OCI-LY1 (cell line): Measurements from ENCODE around the gene PLEKHM3.

ENCODE experiments used
- H2AFZ ChIP-seq: fragments of 200-600 bp; sonication (generic), shearing (Covaris generic); 2 replicates; pipeline ENCODE4 v1.6.0; 2014; ENCODE audit warnings: antibody characterized with exemption, mild to moderate bottlenecking, low read length
- H3F3A ChIP-seq: fragments of 200-600 bp; sonication (generic), shearing (Covaris generic); 2 replicates; pipeline ENCODE4 v1.6.0; 2014; ENCODE audit warnings: mild to moderate bottlenecking, antibody characterized with exemption, low read length, moderate library complexity; ENCODE audit not compliant: insufficient read depth
- H3K27ac ChIP-seq: fragments of 200-600 bp; sonication (generic); 2 replicates; pipeline ENCODE4 v1.5.1; 2014; ENCODE audit warnings: low read length, mixed run types, mild to moderate bottlenecking, low read depth; ENCODE audit not compliant: poor library complexity, severe bottlenecking
- H3K27me3 ChIP-seq: fragments of 200-600 bp; sonication (generic); 2 replicates; pipeline ENCODE4 v1.6.0; 2014; ENCODE audit warnings: antibody characterized with exemption, mild to moderate bottlenecking, low read length, moderate library complexity; ENCODE audit not compliant: insufficient read depth
- H3K36me3 ChIP-seq: fragments of 200-600 bp; sonication (generic); 2 replicates; pipeline ENCODE4 v1.6.1; 2014; ENCODE audit warnings: mild to moderate bottlenecking, antibody characterized with exemption, low read length, moderate library complexity, mixed read lengths; ENCODE audit not compliant: insufficient read depth
- H3K4me1 ChIP-seq: fragments of 200-600 bp; sonication (generic); 2 replicates; pipeline ENCODE4 v1.5.1; 2014; ENCODE audit warnings: mild to moderate bottlenecking, low read length, moderate library complexity; ENCODE audit not compliant: insufficient read depth, severe bottlenecking
- H3K4me2 ChIP-seq: fragments of 200-600 bp; sonication (generic), shearing (Covaris generic); 2 replicates; pipeline ENCODE4 v1.6.1; 2014; ENCODE audit warnings: low read length
- H3K4me3 ChIP-seq: fragments of 200-600 bp; sonication (generic); 2 replicates; pipeline ENCODE4 v1.5.1; 2014; ENCODE audit warnings: low read length, low read depth, mild to moderate bottlenecking, mixed read lengths; ENCODE audit not compliant: poor library complexity, severe bottlenecking
- H3K79me2 ChIP-seq: fragments of 200-600 bp; shearing (Covaris generic); 2 replicates; pipeline ENCODE4 v1.6.1; 2016; ENCODE audit warnings: mixed run types, low read length, mixed read lengths; ENCODE audit not compliant: insufficient read depth
- H3K9ac ChIP-seq: fragments of 200-600 bp; sonication (generic), shearing (Covaris generic); 2 replicates; pipeline ENCODE4 v1.6.1; 2014; ENCODE audit warnings: mild to moderate bottlenecking, low read length, mixed read lengths
- H3K9me2 ChIP-seq: fragments of 200-600 bp; sonication (generic), shearing (Covaris generic); 2 replicates; pipeline ENCODE4 v1.6.1; 2014; ENCODE audit warnings: low read depth, mild to moderate bottlenecking, low read length, mixed read lengths
- H3K9me3 ChIP-seq: fragments of 200-600 bp; shearing (Covaris generic); 2 replicates; pipeline ENCODE4 v1.6.1; 2014; ENCODE audit warnings: low read length, mixed read lengths
- H4K20me1 ChIP-seq: fragments of 200-600 bp; sonication (generic), shearing (Covaris generic); 2 replicates; pipeline ENCODE4 v1.6.0; 2016; ENCODE audit warnings: mild to moderate bottlenecking, low read length; ENCODE audit not compliant: insufficient read depth
- CTCF ChIP-seq: fragments of 200-600 bp; sonication (generic), shearing (Covaris generic); IDR thresholded peaks from 2 replicates; pipeline ENCODE4 v1.5.1; 2017; ENCODE audit warnings: mild to moderate bottlenecking, antibody characterized with exemption, low read length, moderate library complexity, mixed read lengths
- EZH2 ChIP-seq: fragments of 200-600 bp; sonication (generic), shearing (Covaris generic); IDR thresholded peaks from 2 replicates; pipeline ENCODE4 v1.8.0; 2017; ENCODE audit warnings: borderline replicate concordance, mixed run types, mild to moderate bottlenecking, antibody characterized with exemption, low read length, moderate library complexity, mixed read lengths

PLEKHM3 gene

GRCh38 chr2:207932106-207932505, 93.2 kb downstream of the PLEKHM3 start:
- Histone ChIP-seq H3K9me3 (no peaks in the 10 kb centered on the region), H3K27ac (no peak overlapping the region), H3K9ac (no peak overlapping the region), H3K27me3 (no peaks in the 10 kb centered on the region), H3K36me3 (no peaks in the 10 kb centered on the region), H3K4me3 (no peak overlapping the region), H3K4me2 (no peak overlapping the region), H4K20me1 (no peaks in the 10 kb centered on the region), H3K9me2 (no peaks in the 10 kb centered on the region), H3F3A (no peaks in the 10 kb centered on the region), H3K79me2 (no peaks in the 10 kb centered on the region), H3K4me1 (no peaks in the 10 kb centered on the region), H2AFZ (no peak overlapping the region)
- TF ChIP-seq CTCF = no peak

- Histone ChIP-seq H3K9me2 (no peaks in the 10 kb centered on the region), H3K9ac (no peak overlapping the region), H3K79me2 (no peaks in the 10 kb centered on the region), H4K20me1 (no peaks in the 10 kb centered on the region), H3K4me3 (no peak overlapping the region), H3K36me3 (no peaks in the 10 kb centered on the region), H3K9me3 (no peaks in the 10 kb centered on the region), H3K4me1 (no peaks in the 10 kb centered on the region), H3K27me3 (no peaks in the 10 kb centered on the region), H3K4me2 (no peak overlapping the region), H3F3A (no peaks in the 10 kb centered on the region), H2AFZ (no peak overlapping the region), H3K27ac (no peak overlapping the region)
- TF ChIP-seq CTCF (no peak), EZH2 (no peak)
Observed at GRCh38 chr2:207930747-207931146, 94.6 kb downstream of the PLEKHM3 start.

- Histone ChIP-seq H3K4me3 (no peak overlapping the region), H3K9me3 (no peaks in the 10 kb centered on the region), H3K36me3 (no peaks in the 10 kb centered on the region), H4K20me1 (no peaks in the 10 kb centered on the region), H3F3A (no peaks in the 10 kb centered on the region), H3K27me3 (no peaks in the 10 kb centered on the region), H3K9me2 (no peaks in the 10 kb centered on the region), H3K27ac (no peak overlapping the region), H3K79me2 (no peaks in the 10 kb centered on the region), H3K4me1 (no peaks in the 10 kb centered on the region), H3K9ac (no peak overlapping the region), H3K4me2 (no peak overlapping the region), H2AFZ (no peak overlapping the region)
- TF ChIP-seq EZH2 (no peak), CTCF (no peak)
Observed at GRCh38 chr2:207929923-207930322, 95.4 kb downstream of the PLEKHM3 start.
